Activated B cell treated with CpG ODN at 0.5 μM for 24 hours (primary cell): ENCODE data around the gene MAVS. TPM values are rescaled to one million over a fixed set of nuclear protein-coding genes. Genes with fewer than 3 reads are reported as not detected.

Experiments
- ATAC-seq: fragments of 200-7000 bp; cut with Tn5 transposase; one replicate; pipeline ENCODE4 v1.10.0; 2021; ENCODE audit warnings: low read depth, mild to moderate bottlenecking, moderate library complexity
- CTCF ChIA-PET: fragments of 350-600 bp; sonication (Branson Sonifier 250); formaldehyde crosslinking; loops from one replicate; lab custom pipeline; 2021; ENCODE audit warnings: antibody characterized with exemption; lab: Charles Lee
- POLR2A ChIA-PET: fragments of 350-600 bp; sonication (Branson Sonifier 250); formaldehyde crosslinking; loops from one replicate; lab custom pipeline; 2021; ENCODE audit warnings: antibody characterized with exemption; lab: Charles Lee
- DNase-seq: peaks from one replicate; pipeline ENCODE4 v3.0.0; 2022
- H3K27ac Mint-ChIP-seq: one replicate; pipeline ENCODE4 v1.8.0; 2020; ENCODE audit warnings: mixed read lengths
- H3K27me3 Mint-ChIP-seq: one replicate; pipeline ENCODE4 v1.8.0; 2021; ENCODE audit warnings: mixed read lengths
- H3K36me3 Mint-ChIP-seq: one replicate; pipeline ENCODE4 v1.8.0; 2021; ENCODE audit warnings: low read depth, mixed read lengths
- H3K4me1 Mint-ChIP-seq: one replicate; pipeline ENCODE4 v1.8.0; 2021; ENCODE audit warnings: mixed read lengths
- H3K4me3 Mint-ChIP-seq: one replicate; pipeline ENCODE4 v1.8.0; 2020; ENCODE audit warnings: mild to moderate bottlenecking, mixed read lengths
- H3K9me3 Mint-ChIP-seq: one replicate; pipeline ENCODE4 v1.8.0; 2020; ENCODE audit warnings: mixed read lengths
- CTCF ChIP-seq: fragments of 200-600 bp; IDR thresholded peaks from one replicate; pipeline ENCODE4 v1.8.0; 2022; ENCODE audit warnings: antibody characterized with exemption, mild to moderate bottlenecking
- intact Hi-C: fragments of 100-400 bp; cut with micrococcal nuclease; formaldehyde crosslinking; loops from one replicate; pipeline ENCODE4 v1.15.1; 2024
- total RNA-seq: library from RNA; stranded (reverse); gene quantifications from 2 replicates; pipeline ENCODE4 v1.2.3, GENCODE V29; 2022

Gene MAVS
- total RNA-seq, 1 donor from 2014 or later: 39.7 TPM

GRCh38 chr20:3898639-3899038, 52.0 kb downstream of the MAVS start:
- CTCF ChIA-PET: no interaction called here

DNA sequence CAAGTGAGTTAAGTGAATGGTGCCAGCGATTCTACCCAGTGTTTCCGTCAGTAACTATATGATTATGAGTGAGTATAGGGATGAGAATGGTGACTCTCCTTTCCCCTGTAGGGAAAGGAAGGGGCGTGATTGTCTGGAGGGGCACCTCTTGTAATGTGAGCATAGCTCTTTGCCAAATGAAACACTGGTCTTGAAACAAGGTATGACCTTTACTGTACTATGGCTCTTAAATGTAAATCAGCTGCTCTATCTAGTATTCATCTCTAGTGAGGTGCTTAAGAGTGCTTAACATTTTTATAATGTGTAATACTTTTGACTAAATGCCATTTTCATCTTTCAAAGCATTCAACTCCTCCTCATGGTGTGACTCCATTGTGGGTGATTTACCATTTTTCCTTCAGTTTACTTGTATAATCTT, 53.6 kb downstream of the MAVS start:
- intact Hi-C loops: no loop called here
- Mint-ChIP-seq H3K27me3 (no peaks in the 10 kb centered on the region), H3K36me3 (peaks cover 12% of the 10 kb centered on the region), H3K9me3 (no peaks in the 10 kb centered on the region), H3K4me1 (peaks cover 73% of the 10 kb centered on the region), H3K27ac (peak overlapping the region; percentile 46), H3K4me3 (peak overlapping the region; percentile 35)
- no peak for TF ChIP-seq CTCF
- ATAC-seq (peak; percentile 21), DNase-seq (no peak)
- POLR2A ChIA-PET: no interaction called here
- CTCF ChIA-PET: interaction anchor here (2.1 kb wide), 1 partner anchor 8 kb away, joined by 9 read pairs; no protein-coding TSS in a partner anchor

More at GRCh38 chr20:3898639-3899038, 52.0 kb downstream of the MAVS start:
- DNase-seq (no peak), ATAC-seq (no peak)
- Mint-ChIP-seq H3K27ac (no peak overlapping the region), H3K9me3 (no peaks in the 10 kb centered on the region), H3K4me1 (peaks cover 72% of the 10 kb centered on the region), H3K4me3 (no peak overlapping the region), H3K36me3 (peaks cover 16% of the 10 kb centered on the region), H3K27me3 (no peaks in the 10 kb centered on the region)
- TF ChIP-seq CTCF: no peak
- intact Hi-C loops: no loop called here
- POLR2A ChIA-PET: no interaction called here

DNA sequence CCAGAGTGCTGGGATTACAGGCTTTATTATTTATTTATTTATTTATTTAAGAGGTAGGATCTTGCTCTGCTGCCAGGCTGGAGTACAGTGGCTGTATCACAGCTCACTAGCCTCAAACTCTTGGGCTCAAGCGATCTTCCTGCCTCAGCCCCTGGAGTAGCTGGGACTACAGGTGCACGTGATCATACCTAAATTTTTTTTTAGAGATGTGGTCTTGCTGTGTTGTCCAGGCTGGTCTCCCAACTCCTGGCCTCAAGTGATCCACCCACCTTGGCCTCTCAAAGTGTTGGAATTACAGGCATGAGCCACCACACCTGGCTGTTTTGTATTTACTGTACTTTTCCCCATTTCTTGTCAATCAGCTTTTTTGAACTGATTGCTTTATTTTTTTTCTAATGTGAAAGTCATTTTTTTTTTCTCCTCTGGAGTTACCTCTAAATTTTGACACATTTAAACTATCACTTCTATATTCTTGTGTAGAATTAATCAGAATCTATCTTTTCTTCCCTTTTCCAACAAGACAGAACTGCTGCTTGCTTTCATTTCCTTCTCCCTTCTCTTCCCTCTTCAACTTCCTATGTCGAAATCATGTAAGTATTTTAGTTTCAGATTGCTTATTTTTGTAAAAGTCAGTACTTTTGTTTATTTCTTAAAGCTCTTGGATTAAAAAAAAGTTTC, 54.5 kb downstream of the MAVS start:
- ATAC-seq (no peak), DNase-seq (no peak)
- Mint-ChIP-seq H3K27me3 (no peaks in the 10 kb centered on the region), H3K4me3 (peak overlapping the region; percentile 54), H3K36me3 (peaks cover 9% of the 10 kb centered on the region), H3K4me1 (peaks cover 68% of the 10 kb centered on the region), H3K27ac (peak overlapping the region; percentile 70), H3K9me3 (no peaks in the 10 kb centered on the region)
- no peak for TF ChIP-seq CTCF
- POLR2A ChIA-PET: interaction anchor here (1.2 kb wide), 1 partner anchor 9 kb away, joined by 4 read pairs; no protein-coding TSS in a partner anchor
- intact Hi-C loops: no loop called here
- CTCF ChIA-PET: interaction anchor here (0.7 to 2.1 kb wide), 2 partner anchors 9 to 184 kb away, joined by 3 to 9 read pairs; no protein-coding TSS in a partner anchor

DNA sequence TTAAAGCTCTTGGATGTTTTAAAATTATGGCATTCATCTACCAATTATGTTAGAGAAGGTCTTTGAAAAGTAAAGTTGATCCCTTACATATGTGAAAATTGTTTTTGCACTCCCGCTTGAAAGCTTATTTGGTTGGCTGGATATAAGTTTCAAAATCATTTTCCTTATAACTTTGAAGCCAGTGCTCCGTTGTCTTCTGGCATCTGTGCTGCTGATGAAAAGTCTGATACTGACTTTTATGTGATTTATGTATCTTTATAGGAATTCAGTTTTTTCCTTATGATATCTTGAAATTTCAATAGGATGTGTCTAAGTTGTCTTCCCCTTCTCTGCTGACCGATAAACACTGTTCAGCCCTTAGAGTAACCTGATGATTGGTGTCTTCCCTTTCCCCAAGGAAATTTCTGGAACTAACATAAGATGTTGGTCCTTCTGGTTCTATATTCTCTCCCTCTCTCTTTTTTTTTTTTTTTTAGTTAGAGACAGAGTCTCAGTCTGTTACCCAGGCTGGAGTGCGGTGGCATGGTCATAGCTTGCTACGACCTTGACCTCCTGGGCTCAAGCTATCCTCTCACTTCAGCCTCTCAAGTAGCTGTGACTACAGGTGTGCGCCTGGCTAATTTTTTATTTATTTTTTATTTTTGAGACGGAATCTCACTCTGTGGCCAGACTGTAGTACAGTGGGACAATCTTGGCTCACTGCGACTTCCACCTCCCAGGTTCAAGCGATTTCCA, 55.2 kb downstream of the MAVS start:
- ATAC-seq (no peak), DNase-seq (no peak)

More for the DNA sequence above, 55.2 kb downstream of the MAVS start:
- Mint-ChIP-seq H3K27me3 (no peaks in the 10 kb centered on the region), H3K36me3 (peaks cover 6% of the 10 kb centered on the region), H3K4me3 (peak overlapping the region; percentile 54), H3K27ac (peak overlapping the region; percentile 70), H3K9me3 (no peaks in the 10 kb centered on the region), H3K4me1 (peaks cover 67% of the 10 kb centered on the region)
- ChIA-PET CTCF (interaction anchor here (0.7 to 2.1 kb wide), 2 partner anchors 10 to 183 kb away, joined by 3 to 9 read pairs; no protein-coding TSS in a partner anchor), POLR2A (interaction anchor here (0.7 to 1.2 kb wide), 2 partner anchors 10 to 67 kb away, joined by 4 to 5 read pairs; no protein-coding TSS in a partner anchor)
- TF ChIP-seq CTCF: no peak
- intact Hi-C loops: no loop called here
